Measurements from ENCODE around the gene LTO1.

The LTO1 gene

GRCh38 chr11:69659591-69659990 lies 15.6 kb downstream of the LTO1 start:
- Mint-ChIP-seq H3K36me3 (peaks cover 25% of the 10 kb centered on the region), H3K27ac (no peak overlapping the region), H3K4me1 (peaks cover 6% of the 10 kb centered on the region), H3K27me3 (no peaks in the 10 kb centered on the region), H3K4me3 (no peak overlapping the region), H3K9me3 (no peaks in the 10 kb centered on the region)
- ATAC-seq, result no peak

- no peak for ATAC-seq
These were observed 16.3 kb downstream of the LTO1 start for GRCh38 chr11:69658626-69659450.

GRCh38 chr11:69657911-69658625 lies 17.1 kb downstream of the LTO1 start:
- no peaks in the 10 kb centered on the region for H3K27me3 Mint-ChIP-seq
- no peak for ATAC-seq
- H3K27ac Mint-ChIP-seq, result no peak overlapping the region
- H3K4me3 Mint-ChIP-seq, result no peak overlapping the region
- peaks cover 6% of the 10 kb centered on the region for H3K4me1 Mint-ChIP-seq
- H3K9me3 Mint-ChIP-seq, result no peaks in the 10 kb centered on the region
- H3K36me3 Mint-ChIP-seq, result peaks cover 17% of the 10 kb centered on the region

More at GRCh38 chr11:69658626-69659450, 16.3 kb downstream of the LTO1 start:
- Mint-ChIP-seq H3K9me3 (no peaks in the 10 kb centered on the region), H3K4me3 (no peak overlapping the region), H3K4me1 (peaks cover 6% of the 10 kb centered on the region), H3K27me3 (no peaks in the 10 kb centered on the region), H3K36me3 (peaks cover 21% of the 10 kb centered on the region), H3K27ac (no peak overlapping the region)

GRCh38 chr11:69657456-69657910 lies 17.7 kb downstream of the LTO1 start:
- Mint-ChIP-seq H3K4me3 (no peak overlapping the region), H3K9me3 (no peaks in the 10 kb centered on the region), H3K27me3 (no peaks in the 10 kb centered on the region), H3K27ac (no peak overlapping the region), H3K36me3 (peaks cover 16% of the 10 kb centered on the region), H3K4me1 (peaks cover 6% of the 10 kb centered on the region)
- ATAC-seq, result no peak

- Mint-ChIP-seq H3K27me3 (no peaks in the 10 kb centered on the region), H3K4me1 (peaks cover 6% of the 10 kb centered on the region), H3K4me3 (no peak overlapping the region), H3K27ac (no peak overlapping the region), H3K36me3 (peaks cover 20% of the 10 kb centered on the region), H3K9me3 (no peaks in the 10 kb centered on the region)
- no peak for ATAC-seq
These were observed 18.4 kb downstream of the LTO1 start for GRCh38 chr11:69656536-69657455.

- H3K27me3 Mint-ChIP-seq, result no peaks in the 10 kb centered on the region
- H3K27ac Mint-ChIP-seq, result no peak overlapping the region
These were observed 19.4 kb downstream of the LTO1 start for GRCh38 chr11:69655479-69656428.

GRCh38 chr11:69654660-69655478 lies 20.3 kb downstream of the LTO1 start:
- H3K4me3 Mint-ChIP-seq, result no peak overlapping the region
- H3K36me3 Mint-ChIP-seq, result peaks cover 15% of the 10 kb centered on the region
- H3K9me3 Mint-ChIP-seq, result no peaks in the 10 kb centered on the region
- no peaks in the 10 kb centered on the region for H3K27me3 Mint-ChIP-seq
- H3K4me1 Mint-ChIP-seq, result peaks cover 6% of the 10 kb centered on the region
- no peak for ATAC-seq
- no peak overlapping the region for H3K27ac Mint-ChIP-seq

More at GRCh38 chr11:69655479-69656428, 19.4 kb downstream of the LTO1 start:
- no peaks in the 10 kb centered on the region for H3K9me3 Mint-ChIP-seq
- no peak overlapping the region for H3K4me3 Mint-ChIP-seq
- peaks cover 18% of the 10 kb centered on the region for H3K36me3 Mint-ChIP-seq
- peak; percentile 34 for ATAC-seq
- peaks cover 6% of the 10 kb centered on the region for H3K4me1 Mint-ChIP-seq

GRCh38 chr11:69654001-69654659 lies 21.0 kb downstream of the LTO1 start:
- Mint-ChIP-seq H3K4me1 (peaks cover 6% of the 10 kb centered on the region), H3K4me3 (no peak overlapping the region), H3K27ac (no peak overlapping the region), H3K27me3 (no peaks in the 10 kb centered on the region), H3K36me3 (peaks cover 15% of the 10 kb centered on the region), H3K9me3 (no peaks in the 10 kb centered on the region)
- ATAC-seq, result no peak

GRCh38 chr11:69653406-69653960 lies 21.7 kb downstream of the LTO1 start:
- Mint-ChIP-seq H3K4me3 (no peak overlapping the region), H3K36me3 (peaks cover 15% of the 10 kb centered on the region), H3K27ac (no peak overlapping the region), H3K9me3 (no peaks in the 10 kb centered on the region), H3K27me3 (no peaks in the 10 kb centered on the region), H3K4me1 (peaks cover 6% of the 10 kb centered on the region)
- no peak for ATAC-seq

- Mint-ChIP-seq H3K4me3 (no peak overlapping the region), H3K4me1 (peaks cover 9% of the 10 kb centered on the region), H3K36me3 (peaks cover 15% of the 10 kb centered on the region), H3K9me3 (no peaks in the 10 kb centered on the region), H3K27ac (no peak overlapping the region), H3K27me3 (no peaks in the 10 kb centered on the region)
- no peak for ATAC-seq
These were observed 22.2 kb downstream of the LTO1 start for GRCh38 chr11:69652999-69653398.

- ATAC-seq, result no peak
- Mint-ChIP-seq H3K4me1 (peaks cover 15% of the 10 kb centered on the region), H3K9me3 (no peaks in the 10 kb centered on the region), H3K27ac (no peak overlapping the region), H3K4me3 (no peak overlapping the region), H3K27me3 (no peaks in the 10 kb centered on the region), H3K36me3 (peaks cover 15% of the 10 kb centered on the region)
These were observed 23.1 kb downstream of the LTO1 start for GRCh38 chr11:69651834-69652620.

- peaks cover 14% of the 10 kb centered on the region for H3K4me1 Mint-ChIP-seq
- no peak overlapping the region for H3K27ac Mint-ChIP-seq
- no peaks in the 10 kb centered on the region for H3K27me3 Mint-ChIP-seq
- peaks cover 15% of the 10 kb centered on the region for H3K36me3 Mint-ChIP-seq
- no peak overlapping the region for H3K4me3 Mint-ChIP-seq
- ATAC-seq, result no peak
- no peaks in the 10 kb centered on the region for H3K9me3 Mint-ChIP-seq
These were observed 24.3 kb downstream of the LTO1 start for GRCh38 chr11:69650832-69651344.
